ENCODE measurements around the gene MACROD2. TPM values are rescaled to one million over a fixed set of nuclear protein-coding genes. Genes with fewer than 3 reads are reported as not detected.

The MACROD2 gene
- total RNA-seq, 1 donor from 2014 or later = 2.5 TPM

- Mint-ChIP-seq H3K4me3 (ENCODE audit: unreplicated experiment) (no peak overlapping the region), H3K36me3 (ENCODE audit: unreplicated experiment) (no peaks in the 10 kb centered on the region), H3K27me3 (ENCODE audit: unreplicated experiment) (no peaks in the 10 kb centered on the region), H3K27ac (ENCODE audit: unreplicated experiment) (no peak overlapping the region), H3K4me1 (ENCODE audit: unreplicated experiment) (peaks cover 4% of the 10 kb centered on the region), H3K9me3 (ENCODE audit: unreplicated experiment) (no peaks in the 10 kb centered on the region)
- TF ChIP-seq, protein P1, sequence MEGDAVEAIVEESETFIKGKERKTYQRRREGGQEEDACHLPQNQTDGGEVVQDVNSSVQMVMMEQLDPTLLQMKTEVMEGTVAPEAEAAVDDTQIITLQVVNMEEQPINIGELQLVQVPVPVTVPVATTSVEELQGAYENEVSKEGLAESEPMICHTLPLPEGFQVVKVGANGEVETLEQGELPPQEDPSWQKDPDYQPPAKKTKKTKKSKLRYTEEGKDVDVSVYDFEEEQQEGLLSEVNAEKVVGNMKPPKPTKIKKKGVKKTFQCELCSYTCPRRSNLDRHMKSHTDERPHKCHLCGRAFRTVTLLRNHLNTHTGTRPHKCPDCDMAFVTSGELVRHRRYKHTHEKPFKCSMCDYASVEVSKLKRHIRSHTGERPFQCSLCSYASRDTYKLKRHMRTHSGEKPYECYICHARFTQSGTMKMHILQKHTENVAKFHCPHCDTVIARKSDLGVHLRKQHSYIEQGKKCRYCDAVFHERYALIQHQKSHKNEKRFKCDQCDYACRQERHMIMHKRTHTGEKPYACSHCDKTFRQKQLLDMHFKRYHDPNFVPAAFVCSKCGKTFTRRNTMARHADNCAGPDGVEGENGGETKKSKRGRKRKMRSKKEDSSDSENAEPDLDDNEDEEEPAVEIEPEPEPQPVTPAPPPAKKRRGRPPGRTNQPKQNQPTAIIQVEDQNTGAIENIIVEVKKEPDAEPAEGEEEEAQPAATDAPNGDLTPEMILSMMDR (IDR thresholded peaks at IDR 0.05) = no peak
- no peak for DNase-seq (ENCODE audit: extremely low spot score, unreplicated experiment)
These were observed 1400.1 kb downstream of the MACROD2 start for GRCh38 chr20:15395457-15395856.

- TF ChIP-seq, protein P1 (IDR thresholded peaks at IDR 0.05) = no peak
- Mint-ChIP-seq H3K9me3 (ENCODE audit: unreplicated experiment) (no peaks in the 10 kb centered on the region), H3K36me3 (ENCODE audit: unreplicated experiment) (no peaks in the 10 kb centered on the region), H3K27ac (ENCODE audit: unreplicated experiment) (no peak overlapping the region), H3K4me3 (ENCODE audit: unreplicated experiment) (no peak overlapping the region), H3K27me3 (ENCODE audit: unreplicated experiment) (no peaks in the 10 kb centered on the region), H3K4me1 (ENCODE audit: unreplicated experiment) (peaks cover 4% of the 10 kb centered on the region)
- DNase-seq (ENCODE audit: extremely low spot score, unreplicated experiment) = no peak
These were observed 1400.7 kb downstream of the MACROD2 start for GRCh38 chr20:15396026-15396425.

DNA sequence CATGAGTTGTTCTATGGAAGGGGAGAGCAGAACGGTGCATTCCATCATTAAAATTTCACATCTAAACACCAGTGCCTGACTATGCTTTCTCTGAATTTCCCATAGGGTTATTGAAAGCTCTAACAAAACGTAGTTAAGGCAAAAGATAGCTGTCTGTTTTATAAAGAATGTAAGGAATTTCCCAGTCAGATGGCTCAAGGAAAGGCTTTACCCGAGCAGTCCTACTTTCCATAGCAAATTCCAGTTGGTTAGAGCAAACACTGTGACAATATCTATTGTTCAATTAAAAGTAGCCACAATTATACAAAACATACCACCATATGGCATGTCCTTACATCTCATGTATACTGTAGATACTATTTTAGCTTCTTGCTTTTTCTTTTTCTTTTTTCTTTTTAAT lies 1401.6 kb downstream of the MACROD2 start:
- no peaks in the 10 kb centered on the region for H3K9me3 Mint-ChIP-seq (ENCODE audit: unreplicated experiment)
- no peak overlapping the region for H3K4me3 Mint-ChIP-seq (ENCODE audit: unreplicated experiment)
- H3K4me1 Mint-ChIP-seq (ENCODE audit: unreplicated experiment) = peaks cover 4% of the 10 kb centered on the region
- no peak for DNase-seq (ENCODE audit: extremely low spot score, unreplicated experiment)
- TF ChIP-seq, protein P1 (IDR thresholded peaks at IDR 0.05) = no peak
- no peaks in the 10 kb centered on the region for H3K36me3 Mint-ChIP-seq (ENCODE audit: unreplicated experiment)
- H3K27me3 Mint-ChIP-seq (ENCODE audit: unreplicated experiment) = no peaks in the 10 kb centered on the region
- no peak overlapping the region for H3K27ac Mint-ChIP-seq (ENCODE audit: unreplicated experiment)

DNA sequence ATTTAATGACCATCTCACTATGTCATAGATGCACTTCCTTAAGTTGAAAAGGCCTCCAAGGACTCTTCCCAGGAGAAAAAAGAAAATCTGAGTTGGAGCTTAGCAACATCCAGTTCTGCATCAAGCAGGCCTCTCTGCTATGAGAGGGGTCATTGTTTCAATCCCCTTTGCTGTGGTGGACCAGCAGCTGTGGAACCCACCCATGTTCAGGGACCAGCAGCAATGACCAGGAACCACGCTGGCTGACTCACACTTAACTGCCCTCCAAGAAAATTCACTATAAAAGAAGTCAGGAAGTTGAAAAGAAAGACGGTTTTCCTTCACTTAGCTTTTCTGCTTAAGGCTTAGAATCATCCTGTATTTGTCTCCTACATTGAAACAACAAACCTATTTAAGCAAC lies 1404.5 kb downstream of the MACROD2 start:
- no peak for DNase-seq (ENCODE audit: extremely low spot score, unreplicated experiment)
- peaks cover 10% of the 10 kb centered on the region for H3K9me3 Mint-ChIP-seq (ENCODE audit: unreplicated experiment)
- H3K36me3 Mint-ChIP-seq (ENCODE audit: unreplicated experiment) = no peaks in the 10 kb centered on the region
- no peak overlapping the region for H3K27ac Mint-ChIP-seq (ENCODE audit: unreplicated experiment)
- TF ChIP-seq, protein P1 (IDR thresholded peaks at IDR 0.05) = no peak
- H3K27me3 Mint-ChIP-seq (ENCODE audit: unreplicated experiment) = no peaks in the 10 kb centered on the region
- H3K4me3 Mint-ChIP-seq (ENCODE audit: unreplicated experiment) = no peak overlapping the region
- H3K4me1 Mint-ChIP-seq (ENCODE audit: unreplicated experiment) = peaks cover 4% of the 10 kb centered on the region

DNA sequence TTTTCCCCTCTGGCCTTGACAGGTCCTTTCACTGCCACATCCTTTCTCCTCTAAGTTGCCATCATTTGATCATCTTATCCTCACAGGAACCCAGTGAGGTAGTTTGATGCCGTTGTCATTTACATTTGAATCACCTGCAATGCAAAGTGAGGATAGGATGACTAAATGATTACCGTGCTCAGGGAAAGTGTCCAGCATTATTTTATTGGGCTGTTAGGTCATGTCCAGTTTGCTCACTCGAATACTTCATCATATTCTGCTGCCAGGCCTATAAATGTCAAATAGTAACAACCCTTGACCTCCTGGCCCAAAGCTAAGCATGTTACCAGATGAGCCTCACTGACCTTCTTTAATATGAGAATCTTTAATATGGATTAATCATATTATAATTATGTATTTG lies 1410.8 kb downstream of the MACROD2 start:
- Mint-ChIP-seq H3K27me3 (ENCODE audit: unreplicated experiment) (peaks cover 4% of the 10 kb centered on the region), H3K4me3 (ENCODE audit: unreplicated experiment) (no peak overlapping the region), H3K36me3 (ENCODE audit: unreplicated experiment) (no peaks in the 10 kb centered on the region), H3K27ac (ENCODE audit: unreplicated experiment) (no peak overlapping the region), H3K9me3 (ENCODE audit: unreplicated experiment) (peaks cover 10% of the 10 kb centered on the region), H3K4me1 (ENCODE audit: unreplicated experiment) (no peaks in the 10 kb centered on the region)
- TF ChIP-seq, protein P1 (IDR thresholded peaks at IDR 0.05) = no peak
- DNase-seq (ENCODE audit: extremely low spot score, unreplicated experiment) = no peak

All from osteocyte (in vitro differentiated cells).